K562 (cell line): ENCODE measurements around the gene GPR108. TPM values are rescaled to one million over a fixed set of nuclear protein-coding genes. Genes with fewer than 3 reads are reported as not detected.

Experiments
- CAMTA2 ChIP-seq: fragments of 250-450 bp; sonication (Bioruptor Pico); conservative IDR thresholded peaks from 2 replicates; pipeline ENCODE4 v1.5.1; 2022
- CREBBP ChIP-seq: IDR thresholded peaks from one replicate; pipeline ENCODE4 v1.6.1; 2012; ENCODE audit warnings: low read depth, mild to moderate bottlenecking, control low read depth, inconsistent platforms, low read length
- ELK1 ChIP-seq: sonication (generic); formaldehyde crosslinking; IDR thresholded peaks from 2 replicates; pipeline ENCODE4 v1.8.1; 2022; ENCODE audit warnings: missing genetic modification reagents
- ESRRB ChIP-seq: fragments of 250-450 bp; sonication (Bioruptor Pico); IDR thresholded peaks from 2 replicates; pipeline ENCODE4 v1.5.0; 2020; ENCODE audit warnings: mild to moderate bottlenecking, moderate library complexity, borderline replicate concordance
- IFI16 ChIP-seq: fragments of 250-450 bp; sonication (Bioruptor Pico); IDR thresholded peaks from 2 replicates; pipeline ENCODE4 v2.1.2; 2022; ENCODE audit warnings: mild to moderate bottlenecking, inconsistent platforms
- IRF1 ChIP-seq: sonication (generic); formaldehyde crosslinking; IDR thresholded peaks from 2 replicates; pipeline ENCODE4 v1.8.0; 2022; ENCODE audit warnings: missing genetic modification reagents, mild to moderate bottlenecking, borderline replicate concordance
- IRF2 ChIP-seq: sonication (generic); formaldehyde crosslinking; IDR thresholded peaks from 2 replicates; pipeline ENCODE4 v1.8.1; 2022; ENCODE audit warnings: mild to moderate bottlenecking, missing genetic modification reagents
- MBD1 ChIP-seq: fragments of 250-450 bp; sonication (Bioruptor Pico); IDR thresholded peaks from 2 replicates; pipeline ENCODE4 v1.8.0; 2022; ENCODE audit warnings: inconsistent platforms
- MTA3 ChIP-seq: fragments of 450-650 bp; formaldehyde crosslinking; IDR thresholded peaks from 2 replicates; pipeline ENCODE4 v1.6.1; 2017; ENCODE audit warnings: mild to moderate bottlenecking, borderline replicate concordance
- MXI1 ChIP-seq: IDR thresholded peaks from 2 replicates; pipeline ENCODE4 v1.6.1; 2011; ENCODE audit warnings: low read depth, mild to moderate bottlenecking, improper control_type of control experiment, low read length
- NFXL1 ChIP-seq: fragments of 450-650 bp; formaldehyde crosslinking; IDR thresholded peaks from 2 replicates; pipeline ENCODE4 v1.4.0; 2021; ENCODE audit warnings: mild to moderate bottlenecking
- ZBTB49 ChIP-seq: sonication (generic); formaldehyde crosslinking; IDR thresholded peaks from 2 replicates; pipeline ENCODE4 v1.8.0; 2022; ENCODE audit warnings: missing genetic modification reagents, mild to moderate bottlenecking, borderline replicate concordance
- ZC3H4 ChIP-seq: sonication (generic); formaldehyde crosslinking; IDR thresholded peaks from 2 replicates; pipeline ENCODE4 v1.9.0; 2021; ENCODE audit warnings: missing genetic modification reagents, borderline replicate concordance
- ZNF217 ChIP-seq: sonication (generic); formaldehyde crosslinking; IDR thresholded peaks from 2 replicates; pipeline ENCODE4 v1.8.0; 2022; ENCODE audit warnings: mild to moderate bottlenecking, missing genetic modification reagents
- ZNF507 ChIP-seq: conservative IDR thresholded peaks from 2 replicates; pipeline ENCODE4 v1.6.1; 2017; ENCODE audit warnings: missing genetic modification characterization, missing compliant biosample characterization
- polyA plus RNA-seq, 8 experiments: library from polyadenylated mRNA; depleted of rRNA in 4 of 8; stranded (reverse) in 5 of 8; unstranded in 3 of 8; fragments of >200 nt; fragmentation: Nextera tagmentation in 2 of 8; fragmentation: Illumina TruSeq in 1 of 8; extraction: Ambion mirVana in 2 of 8; extraction: Trizol in 1 of 8; gene quantifications; 2 replicates each; pipeline versions ENCODE4 v1.2.1 to v1.2.3, GENCODE V29; 2011 to 2014; ENCODE audit warnings: inconsistent platforms in 1 of 8, missing spikeins in 1 of 8
- total RNA-seq, 7 experiments: library from RNA; depleted of rRNA in 6 of 7; stranded (reverse); fragments of >200 nt in 6 of 7; fragmentation: Illumina TruSeq in 2 of 7; extraction: Trizol in 2 of 7; gene quantifications; 2 replicates each; pipeline versions ENCODE4 v1.2.1 to v1.2.3, GENCODE V29; 2011 to 2021; ENCODE audit warnings: low replicate concordance in 1 of 7
- TF ChIP-seq, protein P1 (sequence below), 2 experiments: fragments of 200-800 bp in 1 of 2; sonication (Bioruptor generic) in 1 of 2; sonication (generic) in 1 of 2; formaldehyde crosslinking in 1 of 2; IDR thresholded peaks in 1 of 2; conservative IDR thresholded peaks in 1 of 2; 2 replicates each; pipeline versions ENCODE4 v1.5.0 to v1.6.1; 2016 to 2020; ENCODE audit warnings: missing compliant biosample characterization in 1 of 2, missing genetic modification characterization in 1 of 2, missing genetic modification reagents in 1 of 2
- TF ChIP-seq, protein P2 (sequence below): fragments of 450-650 bp; formaldehyde crosslinking; IDR thresholded peaks from 2 replicates; pipeline ENCODE4 v1.4.0; 2020; ENCODE audit warnings: mild to moderate bottlenecking, moderate library complexity

Gene GPR108
- total and polyA plus RNA-seq, 9 of the 15 experiments (the other 6 are each of a cell fraction or from before 2014, with no cell fraction given), result 2.4 to 33.2 (median 24.4) TPM

- TF ChIP-seq, protein P1, sequence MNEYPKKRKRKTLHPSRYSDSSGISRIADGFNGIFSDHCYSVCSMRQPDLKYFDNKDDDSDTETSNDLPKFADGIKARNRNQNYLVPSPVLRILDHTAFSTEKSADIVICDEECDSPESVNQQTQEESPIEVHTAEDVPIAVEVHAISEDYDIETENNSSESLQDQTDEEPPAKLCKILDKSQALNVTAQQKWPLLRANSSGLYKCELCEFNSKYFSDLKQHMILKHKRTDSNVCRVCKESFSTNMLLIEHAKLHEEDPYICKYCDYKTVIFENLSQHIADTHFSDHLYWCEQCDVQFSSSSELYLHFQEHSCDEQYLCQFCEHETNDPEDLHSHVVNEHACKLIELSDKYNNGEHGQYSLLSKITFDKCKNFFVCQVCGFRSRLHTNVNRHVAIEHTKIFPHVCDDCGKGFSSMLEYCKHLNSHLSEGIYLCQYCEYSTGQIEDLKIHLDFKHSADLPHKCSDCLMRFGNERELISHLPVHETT (CRISPR knock-in tag; conservative IDR thresholded peaks at IDR 0.05 in 1 of 2, IDR thresholded peaks at IDR 0.05 in 1 of 2), result no peak
- TF ChIP-seq ZNF217 (CRISPR knock-in tag), result no peak
- no peak for TF ChIP-seq IRF1
- TF ChIP-seq, protein P2, sequence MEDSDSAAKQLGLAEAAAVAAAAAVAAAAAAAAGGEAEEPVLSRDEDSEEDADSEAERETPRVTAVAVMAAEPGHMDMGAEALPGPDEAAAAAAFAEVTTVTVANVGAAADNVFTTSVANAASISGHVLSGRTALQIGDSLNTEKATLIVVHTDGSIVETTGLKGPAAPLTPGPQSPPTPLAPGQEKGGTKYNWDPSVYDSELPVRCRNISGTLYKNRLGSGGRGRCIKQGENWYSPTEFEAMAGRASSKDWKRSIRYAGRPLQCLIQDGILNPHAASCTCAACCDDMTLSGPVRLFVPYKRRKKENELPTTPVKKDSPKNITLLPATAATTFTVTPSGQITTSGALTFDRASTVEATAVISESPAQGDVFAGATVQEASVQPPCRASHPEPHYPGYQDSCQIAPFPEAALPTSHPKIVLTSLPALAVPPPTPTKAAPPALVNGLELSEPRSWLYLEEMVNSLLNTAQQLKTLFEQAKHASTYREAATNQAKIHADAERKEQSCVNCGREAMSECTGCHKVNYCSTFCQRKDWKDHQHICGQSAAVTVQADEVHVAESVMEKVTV (CRISPR knock-in tag), result 0 out of 2 replicates have a peak, but pooled peaks have one; percentile 16
- TF ChIP-seq ESRRB (CRISPR knock-in tag), result no peak
- no peak for TF ChIP-seq ZBTB49 (CRISPR knock-in tag)
- peak; percentile 90 for TF ChIP-seq MTA3
- TF ChIP-seq ZNF507, result no peak
- no peak for TF ChIP-seq CAMTA2
- TF ChIP-seq IRF2 (CRISPR knock-in tag), result no peak
- TF ChIP-seq NFXL1 (CRISPR knock-in tag), result 0 out of 2 replicates have a peak, but pooled peaks have one; percentile 8
- TF ChIP-seq ZC3H4 (CRISPR knock-in tag), result no peak
- TF ChIP-seq MBD1 (CRISPR knock-in tag), result no peak
- TF ChIP-seq ELK1, result no peak
- peak; percentile 68; the same call in 1 of the 2 replicates for TF ChIP-seq MXI1
- no peak for TF ChIP-seq CREBBP
- TF ChIP-seq IFI16 (CRISPR knock-in tag), result no peak
These were observed 16.0 kb upstream of the GPR108 start (continued) for GRCh38 chr19:6753178-6754031.
